HG02870 (cell line): ENCODE data around the gene PCYOX1L.
A peak's percentile ranks its signal among the peaks of the same experiment; 100 is the strongest.

Experiments used
- ATAC-seq: cut with Tn5 transposase; IDR thresholded peaks from one replicate; pipeline ENCODE4 v1.9.1; 2021; ENCODE audit warnings: mild to moderate bottlenecking, moderate library complexity; ENCODE audit not compliant: unreplicated experiment

The PCYOX1L gene

GRCh38 chr5:149333711-149334443, 24.0 kb upstream of the PCYOX1L start:
- ATAC-seq: no peak

- ATAC-seq: no peak
Observed at GRCh38 chr5:149337736-149338135, 20.1 kb upstream of the PCYOX1L start.

DNA sequence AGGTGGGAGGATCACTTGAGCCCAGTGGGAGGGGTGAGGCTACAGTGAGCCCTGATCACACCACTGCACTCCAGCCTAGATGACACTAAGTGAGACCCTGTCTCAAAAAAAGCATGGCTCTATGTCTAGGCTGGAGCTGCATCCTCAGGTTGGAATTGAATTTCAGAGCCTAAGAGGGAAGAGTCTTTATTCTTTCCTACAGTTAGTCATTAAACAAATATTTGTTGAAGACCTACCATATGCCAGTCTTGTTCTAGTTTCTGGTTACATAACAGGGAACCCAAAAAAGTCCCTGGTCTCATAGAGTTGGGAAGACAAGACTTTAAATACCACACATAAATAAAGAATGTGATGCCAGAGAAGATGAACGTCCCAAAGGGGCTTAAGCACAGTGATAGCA, 19.5 kb upstream of the PCYOX1L start:
- no peak for ATAC-seq

DNA sequence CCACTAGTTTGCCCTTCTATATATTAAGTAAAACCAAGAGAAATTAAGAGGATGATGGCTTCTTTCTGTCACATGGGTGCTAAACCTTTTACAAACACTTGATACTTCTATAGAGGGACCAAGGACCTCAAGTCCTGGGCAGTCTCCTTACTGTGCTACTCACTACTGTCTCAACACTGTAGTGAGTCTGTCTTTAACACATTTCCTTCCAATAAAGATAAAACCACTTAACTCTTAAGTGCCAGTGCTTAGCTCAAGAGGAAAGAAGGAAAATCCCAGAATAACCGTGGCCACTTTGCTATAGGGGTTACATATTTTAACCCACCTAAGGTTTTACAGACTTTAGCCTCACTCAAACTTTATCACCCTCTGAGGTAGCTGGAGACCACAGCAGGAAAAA, 16.9 kb upstream of the PCYOX1L start:
- ATAC-seq: no peak

DNA sequence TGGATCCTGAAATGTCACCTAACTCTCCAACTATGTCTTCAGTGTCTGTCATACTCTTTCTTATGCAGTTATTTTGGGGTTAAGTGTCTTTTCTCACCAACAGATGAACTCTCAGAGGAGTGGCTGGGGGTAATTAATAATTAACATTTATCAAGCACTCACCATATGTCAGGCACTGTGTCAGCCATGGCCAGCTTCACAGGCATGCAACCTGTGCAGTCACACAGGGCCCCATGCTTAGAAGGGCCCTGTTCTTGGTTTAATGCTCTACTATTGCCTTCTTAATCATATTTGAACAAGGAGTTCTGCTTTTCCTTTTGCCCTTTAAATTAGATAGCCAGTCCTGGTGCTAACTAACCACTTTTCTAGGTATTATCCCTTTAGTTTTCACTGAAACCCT, 16.0 kb upstream of the PCYOX1L start:
- ATAC-seq: no peak

DNA sequence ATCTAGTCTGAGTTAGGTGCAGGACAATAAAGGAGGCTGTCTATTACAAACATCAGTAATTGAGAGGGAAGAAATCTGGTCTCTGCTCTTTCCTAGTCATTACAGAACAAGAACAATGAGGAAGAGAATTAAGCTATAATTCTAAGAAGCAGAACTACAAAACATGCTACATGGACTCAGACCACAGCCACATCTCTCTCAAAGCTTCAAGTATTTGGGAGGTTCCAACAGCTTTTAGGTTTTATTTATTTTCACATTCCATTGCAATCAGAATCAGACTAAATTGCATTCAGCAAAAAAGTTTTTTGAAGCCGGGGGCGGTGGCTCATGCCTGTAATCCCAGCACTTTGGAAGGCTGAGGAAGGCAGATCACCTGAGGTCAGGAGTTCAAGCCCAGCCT, 13.7 kb upstream of the PCYOX1L start:
- no peak for ATAC-seq

GRCh38 chr5:149345147-149345891, 12.5 kb upstream of the PCYOX1L start, which contains the start of gene GRPEL2:
GRPEL2 (plus strand) TSS chr5:149345499; CDS start chr5:149345540, 41 bp downstream.
- peak; percentile 98 for ATAC-seq

GRCh38 chr5:149345892-149346222, 12.0 kb upstream of the PCYOX1L start:
- ATAC-seq: peak; percentile 1

DNA sequence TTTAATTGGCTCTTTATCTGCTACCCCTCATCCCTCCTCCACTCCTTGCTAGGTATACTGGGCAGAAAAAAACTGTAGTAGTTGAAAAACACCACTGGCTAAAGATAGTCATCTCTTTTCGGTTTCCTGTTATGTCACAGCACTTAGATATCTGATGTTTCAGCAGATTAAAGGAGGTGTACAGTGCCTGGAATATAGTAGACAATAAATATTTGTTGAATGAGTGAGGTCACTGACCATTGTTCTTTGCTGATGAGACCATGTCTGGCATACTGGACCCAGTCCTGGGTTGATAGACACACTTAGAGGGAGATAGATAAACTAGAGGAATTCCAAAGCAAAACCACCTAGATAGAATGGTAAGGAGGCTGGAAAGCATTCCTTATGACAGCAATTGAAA, 9.3 kb upstream of the PCYOX1L start:
- no peak for ATAC-seq

GRCh38 chr5:149349382-149349781, 8.5 kb upstream of the PCYOX1L start:
- no peak for ATAC-seq

- ATAC-seq: no peak
Observed at GRCh38 chr5:149352169-149352568, 5.7 kb upstream of the PCYOX1L start.

DNA sequence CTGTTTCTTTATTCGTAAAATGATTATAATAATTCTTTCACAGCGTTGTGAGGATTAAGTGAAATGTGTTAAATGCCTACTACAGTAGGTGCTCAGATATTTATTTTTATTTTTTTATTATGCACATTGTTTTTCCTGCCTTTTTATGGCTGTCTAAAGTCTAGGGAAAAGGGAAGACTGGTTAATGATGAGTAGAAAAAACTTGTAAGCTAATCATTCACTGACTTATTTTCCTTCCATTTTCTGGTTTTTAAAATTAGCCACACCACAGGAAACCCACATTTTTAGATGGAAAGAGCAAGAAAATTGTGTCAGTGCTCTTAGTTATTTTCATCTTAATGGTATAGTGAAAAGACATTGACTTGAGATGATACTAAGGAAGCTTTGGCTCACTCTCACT, 3.9 kb upstream of the PCYOX1L start:
- ATAC-seq: no peak

GRCh38 chr5:149355688-149356087, 2.2 kb upstream of the PCYOX1L start:
- no peak for ATAC-seq

DNA sequence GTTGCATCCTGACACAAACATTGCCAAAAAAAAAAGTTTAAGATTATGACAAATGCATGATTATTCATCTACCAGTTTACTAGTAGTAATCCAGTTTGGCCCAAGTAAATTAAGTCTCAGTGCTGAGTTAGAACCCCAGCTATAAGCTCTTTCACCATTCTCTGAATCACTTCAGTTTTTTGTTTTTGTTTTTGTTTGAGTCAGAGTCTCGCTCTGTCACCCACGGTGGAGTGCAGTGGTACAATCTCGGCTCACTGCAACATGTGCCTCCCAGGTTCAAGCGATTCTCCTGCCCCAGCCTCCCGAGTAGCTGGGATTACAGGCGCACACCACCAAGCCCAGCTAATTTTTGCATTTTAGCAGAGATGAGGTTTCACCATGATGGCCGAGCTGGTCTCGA, 1.5 kb upstream of the PCYOX1L start:
- ATAC-seq: no peak

DNA sequence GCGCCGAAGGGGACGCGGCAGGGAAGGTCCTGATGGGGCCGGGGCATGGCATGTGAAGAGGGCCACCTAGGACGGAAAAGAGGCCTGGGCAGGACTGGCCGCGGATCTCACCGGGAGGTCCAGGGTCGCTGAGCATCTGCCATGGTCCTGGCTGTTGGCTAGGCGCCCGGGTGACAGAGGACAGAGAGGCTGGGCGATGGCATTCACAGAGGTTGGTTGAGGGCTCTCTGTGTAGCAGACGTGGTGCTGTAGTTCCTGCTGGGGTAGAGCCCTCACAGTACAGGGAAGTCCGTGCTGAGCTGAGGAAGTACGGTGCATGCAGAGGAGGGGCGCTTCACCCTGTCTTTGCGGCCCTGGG, 427 bp downstream of the PCYOX1L start:
- peak; percentile 5 for ATAC-seq

DNA sequence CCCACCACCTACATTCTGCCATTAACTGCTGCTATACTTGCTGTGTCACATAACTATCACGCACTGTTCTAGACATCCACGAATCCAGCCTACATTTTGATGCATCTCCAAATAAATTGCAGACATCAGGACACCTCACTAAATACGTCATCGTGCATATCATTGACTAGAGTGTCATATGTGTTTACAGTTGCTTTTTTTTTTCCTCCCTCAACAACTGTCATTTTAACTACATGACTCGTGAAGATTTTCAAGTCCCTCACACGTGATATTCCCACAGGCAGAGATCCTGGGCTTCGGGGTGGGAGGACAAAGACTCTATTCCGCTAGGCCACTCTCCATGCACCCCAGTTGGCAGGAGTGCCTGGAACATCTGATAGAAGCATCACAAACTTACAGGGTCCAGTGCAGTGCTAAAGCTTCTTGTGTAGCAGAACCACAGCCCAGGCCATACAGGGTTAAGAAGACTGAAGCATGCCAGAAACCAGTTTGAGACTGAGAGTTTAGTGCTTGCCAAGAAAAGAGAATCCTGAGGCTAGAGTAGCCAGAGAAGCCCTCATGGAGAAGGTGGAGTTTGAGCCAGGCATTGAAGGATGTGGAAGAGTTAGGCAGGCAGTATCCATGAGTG, 1.1 kb downstream of the PCYOX1L start:
- ATAC-seq: no peak

- ATAC-seq: no peak
Observed at GRCh38 chr5:149360272-149360671, 2.4 kb downstream of the PCYOX1L start.

GRCh38 chr5:149362541-149362940, 4.7 kb downstream of the PCYOX1L start:
- ATAC-seq: no peak

DNA sequence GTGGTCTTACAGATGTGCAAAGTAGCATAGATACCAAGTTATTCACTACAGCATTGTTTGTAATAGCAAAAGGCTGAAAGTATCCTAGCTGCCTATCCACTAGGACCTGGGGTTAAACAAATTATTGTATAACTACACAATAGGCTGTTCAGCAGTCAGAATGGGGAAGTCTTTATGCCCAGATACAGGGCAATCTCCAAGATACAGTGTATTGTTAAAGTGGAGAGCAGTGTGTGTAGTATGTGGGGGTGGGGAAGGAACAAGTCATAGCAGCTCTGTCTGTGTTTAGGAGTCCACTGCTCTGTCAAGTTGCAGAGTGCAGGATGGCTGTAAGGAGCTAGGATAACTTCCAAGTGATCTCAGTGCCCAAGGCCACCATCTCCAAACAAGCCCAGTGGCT, 5.5 kb downstream of the PCYOX1L start:
- no peak for ATAC-seq

DNA sequence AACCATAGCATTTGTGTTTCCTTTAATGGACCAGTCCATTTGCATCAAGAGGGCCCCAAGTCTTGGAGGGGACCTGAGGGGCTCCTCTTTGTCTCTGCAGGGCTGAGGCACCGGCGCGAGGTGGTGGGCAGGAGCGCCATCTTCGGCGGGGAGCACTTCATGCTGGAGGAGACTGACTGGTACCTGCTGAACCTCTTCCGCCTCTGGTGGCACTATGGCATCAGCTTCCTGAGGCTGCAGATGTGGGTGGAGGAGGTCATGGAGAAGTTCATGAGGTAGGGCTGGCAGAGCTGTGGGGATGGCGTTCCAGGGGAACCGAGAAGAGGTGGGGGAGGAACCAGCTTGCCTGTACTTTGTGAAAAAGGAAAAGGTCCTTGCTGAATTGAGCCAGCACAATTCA, 6.1 kb downstream of the PCYOX1L start:
- ATAC-seq: no peak

GRCh38 chr5:149364719-149365118, 6.9 kb downstream of the PCYOX1L start:
- ATAC-seq: no peak

GRCh38 chr5:149365418-149365817, 7.6 kb downstream of the PCYOX1L start:
- ATAC-seq: no peak
